Stomach (tissue), 4 donors: Measurements from ENCODE around the gene NSMCE4A.

ENCODE experiments used
- CTCF ChIP-seq, 7 experiments: fragments of 450-650 bp in 4 of 7; fragments of 200-600 bp in 3 of 7; sonication (generic) in 3 of 7; IDR thresholded peaks; one replicate each; pipeline ENCODE4 v1.5.1; 2016 to 2019; ENCODE audit warnings: antibody characterized with exemption in 7 of 7, control low read depth in 2 of 7, mild to moderate bottlenecking in 1 of 7
- EP300 ChIP-seq: sonication (generic); formaldehyde crosslinking; IDR thresholded peaks from one replicate; pipeline ENCODE4 v1.6.1; 2017; ENCODE audit warnings: antibody characterized with exemption
- POLR2A ChIP-seq, 4 donors: fragments of 450-650 bp; IDR thresholded peaks; one replicate each; pipeline ENCODE4 v1.6.1; 2016; ENCODE audit warnings: antibody characterized with exemption in 4 of 4, control low read depth in 2 of 4, mild to moderate bottlenecking in 1 of 4, moderate library complexity in 1 of 4
- POLR2AphosphoS5 ChIP-seq, 3 donors: sonication (generic); formaldehyde crosslinking; IDR thresholded peaks; one replicate each; pipeline ENCODE4 v1.6.1; 2016; ENCODE audit warnings: antibody characterized with exemption in 3 of 3

- no peak for TF ChIP-seq CTCF (IDR thresholded peaks at IDR 0.05)
- TF ChIP-seq POLR2AphosphoS5 (IDR thresholded peaks at IDR 0.05), result peak in 2 of 3 donors; percentile 51 to 65
- TF ChIP-seq POLR2A (IDR thresholded peaks at IDR 0.05), result no peak
- TF ChIP-seq EP300, result no peak
Observed at GRCh38 chr10:122018951-122019413, 44.0 kb upstream of the NSMCE4A start.
